IMR-90 (cell line): ENCODE measurements around the gene CASS4. TPM values are rescaled to one million over a fixed set of nuclear protein-coding genes. Genes with fewer than 3 reads are reported as not detected.

Experiments
- ATAC-seq: fragments of 200-7000 bp; cut with Tn5 transposase; 2 replicates; pipeline ENCODE4 v1.9.1; 2020; ENCODE audit warnings: low read depth, mild to moderate bottlenecking, moderate library complexity
- BruUV-seq: library from RNA; stranded (reverse); fragments of 400-500 nt; replicated peaks from 2 replicates; lab custom pipeline; 2021; lab: Mats Ljungman, UMichigan
- CTCF ChIA-PET: fragments of 300-600 bp; formaldehyde crosslinking; extraction: SDS; loops from one replicate; lab custom pipeline; 2021; ENCODE audit warnings: antibody characterized with exemption; lab: Yijun Ruan, JAX
- POLR2A ChIA-PET: fragments of 300-600 bp; sonication (Branson Sonifier 250); formaldehyde crosslinking; loops from one replicate; lab custom pipeline; 2022; ENCODE audit warnings: antibody characterized with exemption; ENCODE audit not compliant: unreplicated experiment; lab: Charles Lee
- DNase-seq: peaks from one replicate; pipeline ENCODE4 v3.0.0; 2013
- H2AFZ ChIP-seq: replicated peaks from 2 replicates; pipeline ENCODE3; 2013; ENCODE audit warnings: low read length, mild to moderate bottlenecking; ENCODE audit not compliant: poor library complexity
- H2AK5ac ChIP-seq: 2 replicates; pipeline ENCODE4 v1.6.1; 2013; ENCODE audit warnings: low read depth, low read length, inconsistent platforms
- H2AK9ac ChIP-seq: replicated peaks from 2 replicates; pipeline ENCODE3; 2013; ENCODE audit warnings: mild to moderate bottlenecking, low read depth, low read length, moderate library complexity; ENCODE audit not compliant: poor library complexity
- H2BK120ac ChIP-seq: 2 replicates; pipeline ENCODE4 v1.6.1; 2013; ENCODE audit warnings: low read depth, low read length, inconsistent platforms
- H2BK15ac ChIP-seq: 3 replicates; pipeline ENCODE4 v1.6.1; 2013; ENCODE audit warnings: low read depth, low read length, inconsistent platforms
- H2BK20ac ChIP-seq: 2 replicates; pipeline ENCODE4 v1.6.1; 2013; ENCODE audit warnings: low read depth, mild to moderate bottlenecking, inconsistent platforms, low read length, moderate library complexity
- H2BK5ac ChIP-seq: 2 replicates; pipeline ENCODE4 v1.6.1; 2013; ENCODE audit warnings: mild to moderate bottlenecking, low read depth, low read length, inconsistent platforms; ENCODE audit not compliant: poor library complexity, severe bottlenecking
- H3K14ac ChIP-seq: replicated peaks from 2 replicates; pipeline ENCODE4 v1.6.1; 2013; ENCODE audit warnings: low read depth, low read length, inconsistent platforms
- H3K18ac ChIP-seq: 2 replicates; pipeline ENCODE4 v1.6.1; 2013; ENCODE audit warnings: low read depth, low read length, control low read depth
- H3K23ac ChIP-seq: 2 replicates; pipeline ENCODE4 v1.6.1; 2013; ENCODE audit warnings: low read depth, low read length, inconsistent platforms
- H3K27ac ChIP-seq: 2 replicates; pipeline ENCODE4 v1.5.1; 2013; ENCODE audit warnings: mild to moderate bottlenecking, control low read depth, low read length; ENCODE audit not compliant: insufficient read depth
- H3K27me3 ChIP-seq: 2 replicates; pipeline ENCODE4 v1.6.1; 2013; ENCODE audit warnings: low read length; ENCODE audit not compliant: control insufficient read depth, insufficient read depth
- H3K36me3 ChIP-seq: 2 replicates; pipeline ENCODE4 v1.6.1; 2013; ENCODE audit warnings: low read length, mixed read lengths; ENCODE audit not compliant: control insufficient read depth, insufficient read depth
- H3K4ac ChIP-seq: 2 replicates; pipeline ENCODE4 v1.6.1; 2013; ENCODE audit warnings: low read depth, low read length, inconsistent platforms
- H3K4me1 ChIP-seq: 2 replicates; pipeline ENCODE4 v1.6.1; 2013; ENCODE audit warnings: low read length, mixed read lengths; ENCODE audit not compliant: control insufficient read depth, insufficient read depth
- H3K4me2 ChIP-seq: 2 replicates; pipeline ENCODE4 v1.6.1; 2013; ENCODE audit warnings: low read depth, mild to moderate bottlenecking, control low read depth, low read length, moderate library complexity
- H3K4me3 ChIP-seq: 2 replicates; pipeline ENCODE4 v1.5.1; 2013; ENCODE audit warnings: low read depth, mild to moderate bottlenecking, control low read depth, low read length, moderate library complexity; ENCODE audit not compliant: insufficient read depth
- H3K56ac ChIP-seq: 2 replicates; pipeline ENCODE4 v1.6.1; 2013; ENCODE audit warnings: low read length, inconsistent platforms; ENCODE audit not compliant: insufficient read depth; ENCODE audit errors: extremely low read depth
- H3K79me1 ChIP-seq, 2 experiments: 2 replicates each; pipeline ENCODE4 v1.6.1; 2013; ENCODE audit warnings: low read length in 2 of 2, inconsistent platforms in 1 of 2, low read depth in 1 of 2
- H3K9ac ChIP-seq: 2 replicates; pipeline ENCODE4 v1.6.1; 2013; ENCODE audit warnings: low read depth, low read length, control low read depth
- H3K9me1 ChIP-seq: 2 replicates; pipeline ENCODE4 v1.6.1; 2013; ENCODE audit warnings: low read length, inconsistent platforms; ENCODE audit not compliant: insufficient read depth
- H3K9me3 ChIP-seq: 2 replicates; pipeline ENCODE4 v1.6.1; 2013; ENCODE audit warnings: low read length; ENCODE audit not compliant: control insufficient read depth, insufficient read depth
- H4K20me1 ChIP-seq: 2 replicates; pipeline ENCODE4 v1.6.1; 2013; ENCODE audit warnings: low read length, inconsistent platforms; ENCODE audit not compliant: insufficient read depth
- H4K5ac ChIP-seq: 2 replicates; pipeline ENCODE4 v1.6.1; 2013; ENCODE audit warnings: mild to moderate bottlenecking, low read depth, low read length, control low read depth
- H4K8ac ChIP-seq, 2 experiments: 2 replicates each; pipeline ENCODE4 v1.6.1; 2013; ENCODE audit warnings: low read depth in 2 of 2, low read length in 2 of 2, control low read depth in 1 of 2, inconsistent platforms in 1 of 2
- H4K91ac ChIP-seq: 2 replicates; pipeline ENCODE4 v1.6.1; 2013; ENCODE audit warnings: low read depth, low read length, inconsistent platforms; ENCODE audit not compliant: insufficient read depth
- CHD1 ChIP-seq: IDR thresholded peaks from 2 replicates; pipeline ENCODE4 v1.6.1; 2012; ENCODE audit warnings: low read depth, low read length, improper control_type of control experiment
- RAD21 ChIP-seq: IDR thresholded peaks from 2 replicates; pipeline ENCODE4 v1.6.1; 2012; ENCODE audit warnings: low read length, improper control_type of control experiment
- WGBS, 2 experiments: methylation state at CpG; one replicate each; pipeline versions ENCODE4 v1.1.5 to v1.1.7; 2013; ENCODE audit warnings: missing lambda C conversion rate in 2 of 2; ENCODE audit not compliant: insufficient read length in 1 of 2; ENCODE audit errors: extremely low coverage in 2 of 2; 5-methylcytosine and 5-hydroxymethylcytosine counted together
- dilution Hi-C: fragments of 300-500 bp; cut with HindIII; formaldehyde crosslinking; loops from one replicate; pipeline ENCODE4 v1.14.3; 2018; ENCODE audit warnings: low sequenced_read_pairs; ENCODE audit not compliant: unreplicated experiment
- in situ Hi-C: fragments of 300-500 bp; cut with MboI; formaldehyde crosslinking; loops from 3 replicates; pipeline ENCODE4 v1.14.3; 2019; ENCODE audit warnings: low sequenced_read_pairs, inconsistent platforms, mixed read lengths
- intact Hi-C: fragments of 100-400 bp; cut with micrococcal nuclease; formaldehyde crosslinking; loops from 2 replicates; pipeline ENCODE4 v1.10.0; 2022
- polyA plus RNA-seq, 3 experiments: library from polyadenylated mRNA; depleted of rRNA; stranded (reverse); fragments of >200 nt; gene quantifications; 2 replicates each; pipeline ENCODE4 v1.2.3, GENCODE V29; 2012; ENCODE audit warnings: low replicate concordance in 1 of 3
- total RNA-seq: library from RNA; depleted of rRNA; stranded (reverse); fragments of >200 nt; gene quantifications from 2 replicates; pipeline ENCODE4 v1.2.3, GENCODE V29; 2012
- TF ChIP-seq, protein P1 (sequence below): fragments of 150-350 bp; IDR thresholded peaks from 2 replicates; pipeline ENCODE4 v1.6.1; 2016; ENCODE audit warnings: low read depth, mild to moderate bottlenecking, low read length, moderate library complexity, borderline replicate concordance

CASS4 gene
- total and polyA plus RNA-seq, 2 of the 4 experiments (the other 2 are of a cell fraction) = 25.8 to 26.5 TPM

DNA sequence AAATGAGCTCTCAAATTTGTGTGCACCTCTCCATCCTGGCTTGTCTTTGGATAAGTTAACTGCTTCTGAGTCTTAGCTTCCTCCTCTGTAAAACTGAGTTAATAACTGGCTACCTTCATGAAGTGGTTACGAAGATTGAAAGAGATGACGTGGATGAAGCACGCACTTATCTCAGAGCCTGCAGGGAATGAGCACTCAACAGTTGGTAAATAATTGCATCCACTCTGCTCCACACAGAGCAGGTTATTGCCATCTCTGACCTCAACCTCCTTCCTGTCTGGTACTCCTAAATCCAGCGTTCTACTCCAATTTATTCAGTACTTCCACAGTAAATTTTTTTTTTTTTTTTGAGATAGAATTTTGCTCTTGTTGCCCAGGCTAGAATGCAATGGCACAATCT lies 26.9 kb upstream of the CASS4 start:
- Histone ChIP-seq H3K9ac (no peak overlapping the region), H2BK20ac (no peak overlapping the region), H2AFZ (no peak overlapping the region), H3K27me3 (no peaks in the 10 kb centered on the region), H3K79me1 (peaks cover 46 to 60% of the 10 kb centered on the region in 2 experiments), H4K5ac (no peak overlapping the region), H3K4me3 (no peak overlapping the region), H2BK15ac (no peak overlapping the region), H3K23ac (no peak overlapping the region), H3K4ac (no peak overlapping the region), H4K8ac (no peak overlapping the region), H3K9me3 (no peaks in the 10 kb centered on the region), H3K9me1 (peaks cover 17% of the 10 kb centered on the region), H3K18ac (no peak overlapping the region), H2AK9ac (no peak overlapping the region), H3K14ac (no peak overlapping the region), H3K4me1 (peaks cover 2% of the 10 kb centered on the region), H2AK5ac (no peak overlapping the region), H2BK120ac (no peak overlapping the region), H3K36me3 (peaks cover 19% of the 10 kb centered on the region), H2BK5ac (no peak overlapping the region), H3K4me2 (no peak overlapping the region), H4K91ac (no peak overlapping the region), H3K27ac (no peak overlapping the region), H4K20me1 (no peaks in the 10 kb centered on the region; the same call in none of the 2 replicates), H3K56ac (no peak overlapping the region)
- TF ChIP-seq, protein P1, sequence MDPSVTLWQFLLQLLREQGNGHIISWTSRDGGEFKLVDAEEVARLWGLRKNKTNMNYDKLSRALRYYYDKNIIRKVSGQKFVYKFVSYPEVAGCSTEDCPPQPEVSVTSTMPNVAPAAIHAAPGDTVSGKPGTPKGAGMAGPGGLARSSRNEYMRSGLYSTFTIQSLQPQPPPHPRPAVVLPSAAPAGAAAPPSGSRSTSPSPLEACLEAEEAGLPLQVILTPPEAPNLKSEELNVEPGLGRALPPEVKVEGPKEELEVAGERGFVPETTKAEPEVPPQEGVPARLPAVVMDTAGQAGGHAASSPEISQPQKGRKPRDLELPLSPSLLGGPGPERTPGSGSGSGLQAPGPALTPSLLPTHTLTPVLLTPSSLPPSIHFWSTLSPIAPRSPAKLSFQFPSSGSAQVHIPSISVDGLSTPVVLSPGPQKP = no peak
- TF ChIP-seq CHD1 (no peak), RAD21 (no peak)
- CTCF ChIA-PET = no interaction called here
- ATAC-seq = no peak
- POLR2A ChIA-PET = interaction anchor here (0.7 kb wide), 1 partner anchor 53 kb away, joined by 13 read pairs; no protein-coding TSS in a partner anchor
- WGBS, 2 experiments = 100% methylated on average over 3 of the region's 4 CpGs; no CpG with 5 or more reads in 1 of the 2 experiments
- BruUV-seq = no TSS peak
- dilution Hi-C loops (no loop called here), in situ Hi-C loops (loop anchor here (25.0 kb wide), 1 partner anchor 977 kb away; the partner anchor contains the start of gene RAE1), intact Hi-C loops (no loop called here)
- no peak for DNase-seq
